CD4-positive, alpha-beta T cell (primary cell): ENCODE data around the gene TULP4. TPM values are rescaled to one million over a fixed set of nuclear protein-coding genes. Genes with fewer than 3 reads are reported as not detected.
"Not testable (repeated sequence)": the region's sequence is repeated elsewhere in the genome, so short reads cannot be mapped to it uniquely, and the experiment has no call there.

Experiments used
- ATAC-seq: fragments of 200-7000 bp; cut with Tn5 transposase; one replicate; pipeline ENCODE4 v1.10.0; 2022; ENCODE audit warnings: mild to moderate bottlenecking; ENCODE audit not compliant: poor library complexity
- CTCF ChIA-PET: fragments of 350-600 bp; sonication (Branson Sonifier 250); formaldehyde crosslinking; loops from one replicate; lab custom pipeline; 2021; ENCODE audit warnings: antibody characterized with exemption, inconsistent platforms; lab: Charles Lee
- POLR2A ChIA-PET: fragments of 350-600 bp; sonication (Branson Sonifier 250); formaldehyde crosslinking; loops from one replicate; lab custom pipeline; 2021; ENCODE audit warnings: antibody characterized with exemption, inconsistent platforms; lab: Charles Lee
- DNase-seq, 14 experiments: peaks; one replicate each; pipeline ENCODE4 v3.0.0-alpha.2; 2013 to 2020; ENCODE audit warnings: mixed read lengths in 2 of 14
- H3K27ac ChIP-seq, 2 donors: one replicate each; pipeline versions ENCODE4 v1.5.1 to v1.7.0; 2013; ENCODE audit warnings: low read length in 2 of 2, low read depth in 1 of 2, mild to moderate bottlenecking in 1 of 2
- H3K27me3 ChIP-seq, 2 experiments: 1 replicate in 1 of 2; 2 replicates in 1 of 2; pipeline versions ENCODE4 v1.6.1 to v1.7.0; 2013; ENCODE audit warnings: low read length in 2 of 2, control low read depth in 1 of 2, mild to moderate bottlenecking in 1 of 2, moderate library complexity in 1 of 2; ENCODE audit not compliant: insufficient read depth in 2 of 2, control insufficient read depth in 1 of 2
- H3K36me3 ChIP-seq: one replicate; pipeline ENCODE4 v1.6.1; 2013; ENCODE audit warnings: low read length, control low read depth; ENCODE audit not compliant: insufficient read depth
- H3K4me1 ChIP-seq: one replicate; pipeline ENCODE4 v1.6.1; 2013; ENCODE audit warnings: low read length, control low read depth; ENCODE audit not compliant: insufficient read depth
- H3K4me3 ChIP-seq: one replicate; pipeline ENCODE4 v1.5.1; 2013; ENCODE audit warnings: mild to moderate bottlenecking, low read length, moderate library complexity
- H3K9me3 ChIP-seq, 2 experiments: 1 replicate in 1 of 2; 2 replicates in 1 of 2; pipeline versions ENCODE4 v1.6.1 to v1.7.0; 2013; ENCODE audit warnings: low read length in 2 of 2, mild to moderate bottlenecking in 2 of 2, control low read depth in 1 of 2, moderate library complexity in 1 of 2; ENCODE audit not compliant: control insufficient read depth in 1 of 2, insufficient read depth in 1 of 2
- H3K27ac Mint-ChIP-seq: one replicate; pipeline ENCODE4 v1.8.0; 2020; ENCODE audit warnings: mixed read lengths
- H3K27me3 Mint-ChIP-seq: one replicate; pipeline ENCODE4 v1.8.0; 2021; ENCODE audit warnings: mixed read lengths
- H3K36me3 Mint-ChIP-seq: one replicate; pipeline ENCODE4 v1.8.0; 2021; ENCODE audit warnings: low read depth, mixed read lengths
- H3K4me1 Mint-ChIP-seq: one replicate; pipeline ENCODE4 v1.8.0; 2021; ENCODE audit warnings: low read depth, mixed read lengths
- H3K4me3 Mint-ChIP-seq: one replicate; pipeline ENCODE4 v1.8.0; 2020; ENCODE audit warnings: mild to moderate bottlenecking, mixed read lengths
- H3K9me3 Mint-ChIP-seq: one replicate; pipeline ENCODE4 v1.8.0; 2020; ENCODE audit warnings: mixed read lengths
- CTCF ChIP-seq: fragments of 200-600 bp; IDR thresholded peaks from one replicate; pipeline ENCODE4 v1.8.0; 2022; ENCODE audit warnings: antibody characterized with exemption, mild to moderate bottlenecking
- intact Hi-C, 2 experiments: fragments of 100-400 bp; cut with DNase I in 1 of 2; cut with micrococcal nuclease in 1 of 2; formaldehyde crosslinking; loops; one replicate each; pipeline versions ENCODE4 v1.15.1 to v1.9.0; 2023 to 2025; cut with DNase I, micrococcal nuclease
- total RNA-seq, 174 experiments: library from RNA in 2 of 174; stranded (reverse) in 2 of 174; gene quantifications; one replicate each; pipeline ENCODE4 v1.2.3 and lab custom pipeline; 2021 to 2026

Gene TULP4
- total RNA-seq, 2 experiments from 2014 or later, result 66.1 to 68.2 TPM

- H3K36me3 Mint-ChIP-seq, result no peaks in the 10 kb centered on the region
Measured at GRCh38 chr6:158554611-158555361, 242.5 kb downstream of the TULP4 start.

GRCh38 chr6:158556113-158556512 lies 243.8 kb downstream of the TULP4 start:
- H3K9me3 Mint-ChIP-seq, result no peaks in the 10 kb centered on the region
- CTCF ChIA-PET, result no interaction called here

More at GRCh38 chr6:158554611-158555361, 242.5 kb downstream of the TULP4 start:
- ATAC-seq (no peak), DNase-seq (no peak)
- no peak for TF ChIP-seq CTCF
- Histone ChIP-seq H3K9me3 (no peaks in the 10 kb centered on the region), H3K4me3 (no peak overlapping the region), H3K27me3 (no peaks in the 10 kb centered on the region), H3K4me1 (peaks cover 7% of the 10 kb centered on the region), H3K36me3 (no peaks in the 10 kb centered on the region), H3K27ac (no peak overlapping the region)
- Mint-ChIP-seq H3K4me3 (no peak overlapping the region), H3K9me3 (no peaks in the 10 kb centered on the region), H3K4me1 (peaks cover 7% of the 10 kb centered on the region), H3K27me3 (no peaks in the 10 kb centered on the region), H3K27ac (no peak overlapping the region)
- POLR2A ChIA-PET, result interaction anchor here (1.3 kb wide), 1 partner anchor 13 kb away, joined by 3 read pairs; no protein-coding TSS in a partner anchor
- intact Hi-C loops, result no loop called here
- CTCF ChIA-PET, result no interaction called here

GRCh38 chr6:158557110-158557509 lies 244.8 kb downstream of the TULP4 start:
- POLR2A ChIA-PET, H3K9me3 Mint-ChIP-seq: not testable (repeated sequence)

More at GRCh38 chr6:158556113-158556512, 243.8 kb downstream of the TULP4 start:
- no peak overlapping the region for H3K4me3 ChIP-seq
- ATAC-seq (no peak), DNase-seq (no peak)
- no peaks in the 10 kb centered on the region for H3K36me3 ChIP-seq
- no peaks in the 10 kb centered on the region for H3K27me3 Mint-ChIP-seq
- H3K27me3 ChIP-seq, result no peaks in the 10 kb centered on the region
- no peaks in the 10 kb centered on the region for H3K9me3 ChIP-seq
- intact Hi-C loops, result no loop called here
- H3K36me3 Mint-ChIP-seq, result peaks cover 6% of the 10 kb centered on the region
- TF ChIP-seq CTCF, result no peak
- peaks cover 13% of the 10 kb centered on the region for H3K4me1 Mint-ChIP-seq
- POLR2A ChIA-PET, result interaction anchor here (1.3 kb wide), 1 partner anchor 12 kb away, joined by 3 read pairs; no protein-coding TSS in a partner anchor
- H3K4me1 ChIP-seq, result peaks cover 12% of the 10 kb centered on the region
- no peak overlapping the region for H3K27ac Mint-ChIP-seq
- H3K27ac ChIP-seq, result no peak overlapping the region
- H3K4me3 Mint-ChIP-seq, result no peak overlapping the region

More at GRCh38 chr6:158557110-158557509, 244.8 kb downstream of the TULP4 start:
- H3K4me3 ChIP-seq, H3K27ac Mint-ChIP-seq, H3K9me3 ChIP-seq, H3K27me3 Mint-ChIP-seq, H3K27ac ChIP-seq, intact Hi-C loops, H3K27me3 ChIP-seq, DNase-seq, ATAC-seq, CTCF ChIA-PET, H3K4me3 Mint-ChIP-seq, H3K36me3 Mint-ChIP-seq, H3K36me3 ChIP-seq: not testable (repeated sequence)
- peaks cover 23% of the 10 kb centered on the region for H3K4me1 Mint-ChIP-seq
- H3K4me1 ChIP-seq, result peaks cover 22% of the 10 kb centered on the region
